Thyroid gland (tissue), 4 donors: ENCODE results near the gene HRC. TPM values are rescaled to one million over a fixed set of nuclear protein-coding genes. Genes with fewer than 3 reads are reported as not detected.

ENCODE experiments used
- DNase-seq, 2 donors: peaks; one replicate each; pipeline ENCODE4 v3.0.0-alpha.2; 2019
- H3K27ac ChIP-seq, 3 donors: fragments of 200-600 bp; sonication (generic); 1 replicate in 2 of 3; 2 replicates in 1 of 3; pipeline ENCODE4 v1.5.1; 2016 to 2019; ENCODE audit warnings: mild to moderate bottlenecking in 1 of 3, moderate library complexity in 1 of 3
- H3K27me3 ChIP-seq: fragments of 200-600 bp; sonication (generic); one replicate; pipeline ENCODE4 v1.5.1; 2019
- H3K36me3 ChIP-seq, 2 donors: fragments of 200-600 bp; sonication (generic); one replicate each; pipeline ENCODE4 v1.5.1; 2016 to 2019
- H3K4me1 ChIP-seq, 2 donors: fragments of 200-600 bp; sonication (generic); one replicate each; pipeline ENCODE4 v1.5.1; 2017 to 2019
- H3K4me3 ChIP-seq, 3 donors: fragments of 200-600 bp; sonication (generic); replicated peaks in 1 of 3; 1 replicate in 2 of 3; 2 replicates in 1 of 3; pipeline ENCODE4 v1.5.1; 2016; ENCODE audit warnings: mild to moderate bottlenecking in 1 of 3
- H3K9me3 ChIP-seq: fragments of 200-600 bp; sonication (generic); one replicate; pipeline ENCODE4 v1.5.1; 2017
- POLR2A ChIP-seq, 2 donors: fragments of 450-650 bp; IDR thresholded peaks; one replicate each; pipeline ENCODE4 v1.6.1; 2017; ENCODE audit warnings: antibody characterized with exemption in 2 of 2, mild to moderate bottlenecking in 2 of 2, moderate library complexity in 1 of 2
- WGBS, 2 donors: methylation state at CpG; one replicate each; pipeline ENCODE4 v1.1.5; 2017; 5-methylcytosine and 5-hydroxymethylcytosine counted together
- intact Hi-C: fragments of 100-400 bp; cut with DNase I; formaldehyde crosslinking; loops from one replicate; pipeline ENCODE4 v1.15.1; 2023
- total RNA-seq, 4 donors: library from RNA; depleted of rRNA; stranded (reverse); fragments of >200 nt; gene quantifications; one replicate each; pipeline ENCODE4 v1.2.3, GENCODE V29; 2016
- TF ChIP-seq, protein P1 (sequence below), 6 experiments: fragments of 200-600 bp in 3 of 6; fragments of 450-650 bp in 3 of 6; sonication (generic) in 3 of 6; IDR thresholded peaks; one replicate each; pipeline ENCODE4 v1.5.1; 2016 to 2019; ENCODE audit warnings: antibody characterized with exemption in 6 of 6, mild to moderate bottlenecking in 2 of 6, inconsistent platforms in 1 of 6, moderate library complexity in 1 of 6

HRC gene
- total RNA-seq, 4 donors from 2014 or later = 1.1 to 4.1 (median 2.1) TPM

DNA sequence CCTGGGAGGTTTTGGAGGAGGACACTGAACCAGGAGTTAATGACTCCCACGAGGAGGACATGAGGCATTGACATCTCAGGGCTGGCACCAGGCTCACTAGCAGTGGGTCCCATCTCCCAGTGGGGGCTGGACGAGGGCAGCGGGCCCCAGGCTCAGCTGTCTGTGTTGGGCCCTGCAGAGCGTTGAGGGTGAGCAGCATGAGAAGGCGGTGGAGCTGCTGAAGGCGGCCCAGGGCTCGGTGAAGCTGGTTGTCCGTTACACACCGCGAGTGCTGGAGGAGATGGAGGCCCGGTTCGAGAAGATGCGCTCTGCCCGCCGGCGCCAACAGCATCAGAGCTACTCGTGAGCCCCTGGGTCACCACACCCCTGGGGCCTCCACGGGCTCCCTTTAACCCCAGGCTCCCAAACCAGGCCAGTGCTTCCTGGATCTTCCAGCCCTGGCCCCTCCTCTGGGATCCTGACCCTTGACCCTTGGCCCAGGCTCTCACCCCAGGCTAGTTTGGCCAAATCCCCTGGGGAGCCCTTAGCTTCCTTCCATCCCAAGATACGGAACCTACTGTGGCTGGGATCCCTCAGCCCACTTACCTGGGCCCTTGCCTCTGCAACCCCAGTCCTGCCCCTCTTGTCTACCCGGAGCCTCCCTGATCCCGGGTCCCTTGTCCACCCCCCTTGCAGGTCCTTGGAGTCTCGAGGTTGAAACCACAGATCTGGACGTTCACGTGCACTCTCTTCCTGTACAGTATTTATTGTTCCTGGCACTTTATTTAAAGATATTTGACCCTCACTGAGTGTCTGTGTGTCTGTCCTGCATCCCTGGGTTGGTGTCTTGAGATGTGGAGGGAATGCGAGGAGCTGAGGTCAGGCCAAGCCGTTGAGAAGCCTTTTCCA lies 37.3 kb downstream of the HRC start:
- no peaks in the 10 kb centered on the region for H3K9me3 ChIP-seq
- no peaks in the 10 kb centered on the region for H3K27me3 ChIP-seq
- H3K4me3 ChIP-seq = peak overlapping the region in 1 of 3 donors; percentile 49
- H3K4me1 ChIP-seq = peaks cover 23 to 29% of the 10 kb centered on the region in 2 donors
- intact Hi-C loops = loop anchor here (5.0 kb wide), 1 partner anchor 34 kb away; no protein-coding TSS in a partner anchor
- DNase-seq = no peak
- peak overlapping the region; percentile 93 to 98 (median 95) for H3K27ac ChIP-seq
- TF ChIP-seq POLR2A (IDR thresholded peaks at IDR 0.05) = no peak
- TF ChIP-seq, protein P1, sequence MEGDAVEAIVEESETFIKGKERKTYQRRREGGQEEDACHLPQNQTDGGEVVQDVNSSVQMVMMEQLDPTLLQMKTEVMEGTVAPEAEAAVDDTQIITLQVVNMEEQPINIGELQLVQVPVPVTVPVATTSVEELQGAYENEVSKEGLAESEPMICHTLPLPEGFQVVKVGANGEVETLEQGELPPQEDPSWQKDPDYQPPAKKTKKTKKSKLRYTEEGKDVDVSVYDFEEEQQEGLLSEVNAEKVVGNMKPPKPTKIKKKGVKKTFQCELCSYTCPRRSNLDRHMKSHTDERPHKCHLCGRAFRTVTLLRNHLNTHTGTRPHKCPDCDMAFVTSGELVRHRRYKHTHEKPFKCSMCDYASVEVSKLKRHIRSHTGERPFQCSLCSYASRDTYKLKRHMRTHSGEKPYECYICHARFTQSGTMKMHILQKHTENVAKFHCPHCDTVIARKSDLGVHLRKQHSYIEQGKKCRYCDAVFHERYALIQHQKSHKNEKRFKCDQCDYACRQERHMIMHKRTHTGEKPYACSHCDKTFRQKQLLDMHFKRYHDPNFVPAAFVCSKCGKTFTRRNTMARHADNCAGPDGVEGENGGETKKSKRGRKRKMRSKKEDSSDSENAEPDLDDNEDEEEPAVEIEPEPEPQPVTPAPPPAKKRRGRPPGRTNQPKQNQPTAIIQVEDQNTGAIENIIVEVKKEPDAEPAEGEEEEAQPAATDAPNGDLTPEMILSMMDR (IDR thresholded peaks at IDR 0.05) = no peak
- no peaks in the 10 kb centered on the region for H3K36me3 ChIP-seq
- 40 to 72% methylated on average over 11 to 25 of the region's 26 CpGs for whole genome bisulfite sequencing, 2 donors

DNA sequence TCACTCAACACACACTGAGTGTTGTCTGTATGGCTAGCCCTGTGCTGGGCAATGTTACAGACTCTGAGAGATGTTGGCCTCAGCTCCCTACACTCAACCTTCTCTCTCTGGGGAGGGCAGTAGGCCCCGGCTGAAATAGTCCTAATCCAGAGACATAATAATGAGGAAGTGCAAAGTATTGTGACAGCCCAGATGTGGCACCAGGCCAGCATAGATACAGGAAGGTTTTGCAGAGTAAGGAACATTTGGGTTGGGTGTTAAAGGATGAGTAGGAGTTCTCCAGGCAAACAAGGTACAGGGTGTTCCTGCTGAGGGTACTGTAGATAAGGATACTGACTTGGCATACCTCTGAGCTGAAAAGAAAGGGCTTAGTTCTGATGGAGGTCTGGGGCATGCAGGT lies 38.7 kb downstream of the HRC start:
- Histone ChIP-seq H3K27ac (no peak overlapping the region), H3K27me3 (no peaks in the 10 kb centered on the region), H3K36me3 (no peaks in the 10 kb centered on the region), H3K4me3 (no peak overlapping the region), H3K9me3 (no peaks in the 10 kb centered on the region), H3K4me1 (peaks cover 23 to 29% of the 10 kb centered on the region in 2 donors)
- 56 to 57% methylated on average over 1 of the region's 1 CpG for WGBS, 2 donors
- intact Hi-C loops = loop anchor here (5.0 kb wide), 1 partner anchor 36 kb away; no protein-coding TSS in a partner anchor
- DNase-seq = no peak
- TF ChIP-seq, protein P1 (IDR thresholded peaks at IDR 0.05) = no peak
- TF ChIP-seq POLR2A (IDR thresholded peaks at IDR 0.05) = no peak

DNA sequence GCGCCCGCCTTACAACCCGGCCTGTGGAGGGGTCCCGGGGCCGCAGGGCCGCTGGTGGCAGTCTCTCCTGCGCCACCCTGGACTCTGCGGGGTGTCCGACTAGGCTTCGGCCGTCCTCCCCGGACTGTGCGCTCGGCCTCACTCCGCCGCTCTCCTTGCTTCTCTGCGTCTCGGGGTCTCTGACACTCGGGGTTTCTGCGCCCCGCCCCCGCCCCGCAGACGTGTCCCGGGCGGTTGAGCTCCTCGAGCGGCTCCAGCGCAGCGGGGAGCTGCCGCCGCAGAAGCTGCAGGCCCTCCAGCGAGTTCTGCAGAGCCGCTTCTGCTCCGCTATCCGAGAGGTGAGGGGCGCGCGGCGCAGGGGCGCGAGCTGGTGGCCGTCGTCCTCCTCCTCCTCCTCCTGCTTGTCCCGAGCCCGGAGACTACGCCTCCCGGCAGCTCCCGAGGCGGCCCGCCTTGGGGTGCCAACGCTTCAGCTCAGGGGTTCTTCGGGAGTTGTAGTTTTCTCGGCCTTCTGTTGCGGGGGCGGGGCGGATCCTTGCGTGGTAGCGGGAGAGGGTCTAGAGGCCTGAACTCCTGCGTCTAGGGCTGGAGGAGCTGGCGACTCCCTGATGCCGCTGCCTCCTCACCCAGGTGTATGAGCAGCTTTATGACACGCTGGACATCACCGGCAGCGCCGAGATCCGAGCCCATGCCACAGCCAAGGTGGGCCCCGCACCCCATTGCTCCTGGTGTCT lies 40.4 kb downstream of the HRC start:
- peak in 1 of 2 donors; percentile 58 for TF ChIP-seq POLR2A (IDR thresholded peaks at IDR 0.05)
- TF ChIP-seq, protein P1 (IDR thresholded peaks at IDR 0.05) = no peak
- Histone ChIP-seq H3K27ac (peak overlapping the region; percentile 33 to 72 (median 64)), H3K27me3 (no peaks in the 10 kb centered on the region), H3K4me3 (peak overlapping the region; percentile 34 to 67 (median 51)), H3K9me3 (no peaks in the 10 kb centered on the region), H3K4me1 (peaks cover 18 to 24% of the 10 kb centered on the region in 2 donors), H3K36me3 (no peaks in the 10 kb centered on the region)
- peak; percentile 74 to 79 for DNase-seq
- 13 to 32% methylated on average over 13 to 31 of the region's 68 CpGs for WGBS, 2 donors
- intact Hi-C loops = loop anchor here (5.0 kb wide), 1 partner anchor 38 kb away; no protein-coding TSS in a partner anchor

DNA sequence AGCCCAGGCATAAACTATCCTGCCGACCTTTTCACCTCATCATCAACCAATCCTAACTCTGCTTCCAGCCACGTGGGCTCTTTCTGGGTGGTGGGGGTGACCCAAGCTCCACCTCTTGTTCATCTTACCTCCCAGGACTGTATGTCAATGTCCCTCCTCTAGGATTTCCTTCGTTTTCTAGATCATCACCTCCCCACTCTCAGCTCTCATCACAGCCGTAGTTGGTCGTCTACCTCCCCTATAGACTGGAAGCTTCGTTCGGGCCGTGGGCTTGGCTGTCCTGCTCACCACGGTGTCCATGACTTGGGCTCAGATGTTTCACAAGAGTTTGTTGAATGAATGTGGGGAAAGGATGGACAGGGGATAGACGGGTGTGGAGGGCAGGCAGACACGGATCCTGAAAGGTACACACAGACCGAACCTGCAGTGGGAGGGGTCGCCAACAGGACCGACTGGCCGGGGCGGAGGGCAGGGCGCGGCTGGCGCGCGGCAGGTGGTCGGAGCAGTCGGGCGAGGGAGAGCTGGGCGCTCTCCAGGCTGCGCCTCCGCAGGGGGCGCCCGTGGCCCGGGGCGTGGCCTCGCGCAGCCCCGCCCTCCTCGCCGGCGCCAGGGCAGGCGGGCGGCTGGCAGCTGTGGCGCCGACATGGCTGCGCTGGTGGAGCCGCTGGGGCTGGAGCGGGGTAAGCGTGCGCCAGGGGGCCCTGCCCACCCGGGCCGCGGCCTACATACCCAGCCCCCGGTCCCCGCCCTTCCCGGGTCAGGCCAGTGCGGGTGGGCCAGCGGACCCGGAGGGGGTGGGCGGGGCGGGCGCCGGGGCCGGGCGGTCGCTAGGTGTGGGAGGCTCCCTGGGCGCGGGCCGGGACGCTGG lies 41.2 kb downstream of the HRC start, which contains the start of gene LIN7B:
Gene LIN7B (plus strand): TSS at position 609 of the 868 bp plus-strand sequence. CDS start 35 bp downstream, at position 644.
- peak; percentile 68 to 83 for DNase-seq
- no peaks in the 10 kb centered on the region for H3K27me3 ChIP-seq
- TF ChIP-seq POLR2A (IDR thresholded peaks at IDR 0.05) = peak in 1 of 2 donors; percentile 70
- TF ChIP-seq, protein P1 (IDR thresholded peaks at IDR 0.05) = peak in 4 of 6 experiments; percentile 15 to 73 (median 66)
- H3K27ac ChIP-seq = peak within 1 kb of the TSS; percentile 33 to 72 (median 64)
- no peaks in the 10 kb centered on the region for H3K9me3 ChIP-seq
- peak within 1 kb of the TSS; percentile 34 to 67 (median 51) for H3K4me3 ChIP-seq
- H3K4me1 ChIP-seq = peaks cover 13 to 19% of the 10 kb centered on the region in 2 donors
- H3K36me3 ChIP-seq = peaks cover 2 to 3% of the 10 kb centered on the region in 2 donors
- intact Hi-C loops = no loop called here
- 2% methylated on average over 20 to 35 of the region's 66 CpGs for WGBS, 2 donors
